Omental fat pad (tissue), 4 donors: ENCODE results near the gene PITPNC1. TPM values are rescaled to one million over a fixed set of nuclear protein-coding genes. Genes with fewer than 3 reads are reported as not detected.

Experiments
- ATAC-seq: fragments of 150-250 bp; one replicate; pipeline ENCODE4 v1.9.1; 2016; ENCODE audit warnings: mild to moderate bottlenecking, moderate library complexity; ENCODE audit not compliant: low FRiP score
- DNase-seq: peaks from one replicate; pipeline ENCODE4 v3.0.0-alpha.2; 2019; ENCODE audit warnings: low spot score
- CTCF ChIP-seq, 3 donors: fragments of 450-650 bp; IDR thresholded peaks; one replicate each; pipeline ENCODE4 v1.5.1; 2016 to 2017; ENCODE audit warnings: antibody characterized with exemption in 3 of 3, mild to moderate bottlenecking in 3 of 3, moderate library complexity in 2 of 3
- total RNA-seq, 4 donors: library from RNA; depleted of rRNA; stranded (reverse); fragments of >200 nt; gene quantifications; one replicate each; pipeline ENCODE4 v1.1.0, GENCODE V29; 2016

PITPNC1 gene
- total RNA-seq, 4 donors from 2014 or later: 22.6 to 53.4 (median 35.0) TPM

- TF ChIP-seq CTCF (IDR thresholded peaks at IDR 0.05): no peak
- ATAC-seq: no peak
- DNase-seq: no peak
Measured at GRCh38 chr17:67347826-67348225, 29.3 kb upstream of the PITPNC1 start.

- TF ChIP-seq CTCF (IDR thresholded peaks at IDR 0.05): no peak
- no peak for ATAC-seq
- DNase-seq: no peak
Measured at GRCh38 chr17:67349420-67349819, 27.7 kb upstream of the PITPNC1 start.

GRCh38 chr17:67353161-67353560 is 23.9 kb upstream of the PITPNC1 start:
- ATAC-seq: no peak
- DNase-seq: no peak
- no peak for TF ChIP-seq CTCF (IDR thresholded peaks at IDR 0.05)

GRCh38 chr17:67353929-67354574 is 23.0 kb upstream of the PITPNC1 start:
- DNase-seq (no peak), ATAC-seq (no peak)
- TF ChIP-seq CTCF (IDR thresholded peaks at IDR 0.05): no peak

GRCh38 chr17:67358612-67359011 is 18.5 kb upstream of the PITPNC1 start:
- TF ChIP-seq CTCF (IDR thresholded peaks at IDR 0.05): no peak
- DNase-seq (no peak), ATAC-seq (no peak)

GRCh38 chr17:67359960-67360791 is 16.9 kb upstream of the PITPNC1 start:
- no peak for ATAC-seq
- no peak for DNase-seq
- TF ChIP-seq CTCF (IDR thresholded peaks at IDR 0.05): no peak

- TF ChIP-seq CTCF (IDR thresholded peaks at IDR 0.05): no peak
- ATAC-seq (no peak), DNase-seq (no peak)
Measured at GRCh38 chr17:67360880-67361279, 16.2 kb upstream of the PITPNC1 start.
